ENCODE data around the gene NUP210L.

GRCh38 chr1:153973071-153973470 lies 181.8 kb downstream of the NUP210L start:
- TF ChIP-seq CTCF (conservative IDR thresholded peaks at IDR 0.05), result no peak
- no peak for TF ChIP-seq ZFX (IDR thresholded peaks at IDR 0.05)

Measured in C4-2B (cell line).